H1 (cell line): Measurements from ENCODE around the gene CDK5RAP3.
"Not testable (repeated sequence)": the region's sequence is repeated elsewhere in the genome, so short reads cannot be mapped to it uniquely, and the experiment has no call there.

Source experiments
- ASH2L ChIP-seq: fragments of 200-600, 300-600 bp; sonication (generic); IDR thresholded peaks from one replicate; pipeline ENCODE4 v1.7.1; 2017; ENCODE audit warnings: low read length
- BCL11A ChIP-seq, 2 experiments: IDR thresholded peaks; one replicate each; pipeline ENCODE4 v1.6.1; 2011; ENCODE audit warnings: low read depth in 2 of 2, low read length in 2 of 2, mild to moderate bottlenecking in 2 of 2
- EGR1 ChIP-seq: IDR thresholded peaks from 2 replicates; pipeline ENCODE4 v1.6.1; 2011; ENCODE audit warnings: low read depth, low read length, borderline replicate concordance
- POLR2A ChIP-seq, 2 experiments: IDR thresholded peaks; 1 replicate in 1 of 2; 2 replicates in 1 of 2; pipeline ENCODE4 v1.6.1; 2011; ENCODE audit warnings: low read depth in 2 of 2, low read length in 2 of 2, mild to moderate bottlenecking in 2 of 2; ENCODE audit errors: control extremely low read depth in 1 of 2
- POLR2AphosphoS5 ChIP-seq: IDR thresholded peaks from 2 replicates; pipeline ENCODE4 v1.6.1; 2011; ENCODE audit warnings: low read depth, low read length
- SAP30 ChIP-seq: fragments of 300-600 bp; sonication (generic); IDR thresholded peaks from 2 replicates; pipeline ENCODE4 v1.7.1; 2012; ENCODE audit warnings: low read length, moderate library complexity, mild to moderate bottlenecking, inconsistent platforms; ENCODE audit not compliant: insufficient read depth, insufficient replicate concordance
- SP1 ChIP-seq: IDR thresholded peaks from 2 replicates; pipeline ENCODE4 v1.6.1; 2011; ENCODE audit warnings: low read depth, low read length
- TF ChIP-seq, protein P1 (sequence below), 3 experiments: IDR thresholded peaks; 1 replicate in 2 of 3; 2 replicates in 1 of 3; pipeline versions ENCODE4 v1.5.1 to v1.6.1; 2011; ENCODE audit warnings: low read length in 3 of 3, mild to moderate bottlenecking in 3 of 3, inconsistent platforms in 2 of 3, low read depth in 1 of 3, moderate library complexity in 1 of 3; ENCODE audit not compliant: insufficient read depth in 1 of 3; ENCODE audit errors: control extremely low read depth in 1 of 3

DNA sequence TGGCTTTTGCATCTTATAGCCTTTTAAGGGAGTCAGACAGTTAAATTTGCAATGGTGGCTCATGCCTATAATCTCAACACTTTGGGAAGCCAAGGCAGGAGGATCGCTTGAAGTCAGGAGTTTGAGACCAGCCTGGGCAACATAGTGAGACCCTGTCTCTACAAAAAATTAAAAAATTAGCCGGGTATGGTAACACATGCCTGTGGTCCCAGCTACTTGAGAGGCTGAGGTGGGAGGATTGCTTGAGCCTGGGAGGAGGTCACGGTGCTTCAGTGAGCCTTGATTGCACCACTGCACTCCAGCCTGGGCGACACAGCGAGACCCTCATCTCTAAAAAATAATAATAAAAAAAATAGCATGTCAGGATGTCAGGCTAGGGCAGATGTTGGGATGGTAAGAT lies 30.7 kb downstream of the CDK5RAP3 start:
- not testable (repeated sequence) for TF ChIP-seq BCL11A (IDR thresholded peaks at IDR 0.05; ENCODE audit: low read depth in 2 of 2, low read length in 2 of 2); SAP30; ASH2L; POLR2AphosphoS5; SP1; POLR2A (IDR thresholded peaks at IDR 0.05; ENCODE audit: control extremely low read depth in 1 of 2, low read depth in 2 of 2, low read length in 2 of 2); EGR1
- TF ChIP-seq, protein P1, sequence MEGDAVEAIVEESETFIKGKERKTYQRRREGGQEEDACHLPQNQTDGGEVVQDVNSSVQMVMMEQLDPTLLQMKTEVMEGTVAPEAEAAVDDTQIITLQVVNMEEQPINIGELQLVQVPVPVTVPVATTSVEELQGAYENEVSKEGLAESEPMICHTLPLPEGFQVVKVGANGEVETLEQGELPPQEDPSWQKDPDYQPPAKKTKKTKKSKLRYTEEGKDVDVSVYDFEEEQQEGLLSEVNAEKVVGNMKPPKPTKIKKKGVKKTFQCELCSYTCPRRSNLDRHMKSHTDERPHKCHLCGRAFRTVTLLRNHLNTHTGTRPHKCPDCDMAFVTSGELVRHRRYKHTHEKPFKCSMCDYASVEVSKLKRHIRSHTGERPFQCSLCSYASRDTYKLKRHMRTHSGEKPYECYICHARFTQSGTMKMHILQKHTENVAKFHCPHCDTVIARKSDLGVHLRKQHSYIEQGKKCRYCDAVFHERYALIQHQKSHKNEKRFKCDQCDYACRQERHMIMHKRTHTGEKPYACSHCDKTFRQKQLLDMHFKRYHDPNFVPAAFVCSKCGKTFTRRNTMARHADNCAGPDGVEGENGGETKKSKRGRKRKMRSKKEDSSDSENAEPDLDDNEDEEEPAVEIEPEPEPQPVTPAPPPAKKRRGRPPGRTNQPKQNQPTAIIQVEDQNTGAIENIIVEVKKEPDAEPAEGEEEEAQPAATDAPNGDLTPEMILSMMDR (IDR thresholded peaks at IDR 0.05; ENCODE audit: control extremely low read depth in 1 of 3, insufficient read depth in 1 of 3, low read depth in 1 of 3, low read length in 3 of 3), result not testable (repeated sequence)
